ENCODE results near the gene CNP. TPM values are rescaled to one million over a fixed set of nuclear protein-coding genes. Genes with fewer than 3 reads are reported as not detected.

CNP gene
- total RNA-seq (2022; extraction: Qiagen RNA extraction; ENCODE audit: low read depth): 55.5 to 71.2 TPM (median 67.9 TPM) in 5 replicates

GRCh38 chr17:41966463-41967140 lies at the start of gene CNP:
TSS of gene CNP (plus strand) at chr17:41966795. CDS start at chr17:41966885, 90 bp downstream.

DNA sequence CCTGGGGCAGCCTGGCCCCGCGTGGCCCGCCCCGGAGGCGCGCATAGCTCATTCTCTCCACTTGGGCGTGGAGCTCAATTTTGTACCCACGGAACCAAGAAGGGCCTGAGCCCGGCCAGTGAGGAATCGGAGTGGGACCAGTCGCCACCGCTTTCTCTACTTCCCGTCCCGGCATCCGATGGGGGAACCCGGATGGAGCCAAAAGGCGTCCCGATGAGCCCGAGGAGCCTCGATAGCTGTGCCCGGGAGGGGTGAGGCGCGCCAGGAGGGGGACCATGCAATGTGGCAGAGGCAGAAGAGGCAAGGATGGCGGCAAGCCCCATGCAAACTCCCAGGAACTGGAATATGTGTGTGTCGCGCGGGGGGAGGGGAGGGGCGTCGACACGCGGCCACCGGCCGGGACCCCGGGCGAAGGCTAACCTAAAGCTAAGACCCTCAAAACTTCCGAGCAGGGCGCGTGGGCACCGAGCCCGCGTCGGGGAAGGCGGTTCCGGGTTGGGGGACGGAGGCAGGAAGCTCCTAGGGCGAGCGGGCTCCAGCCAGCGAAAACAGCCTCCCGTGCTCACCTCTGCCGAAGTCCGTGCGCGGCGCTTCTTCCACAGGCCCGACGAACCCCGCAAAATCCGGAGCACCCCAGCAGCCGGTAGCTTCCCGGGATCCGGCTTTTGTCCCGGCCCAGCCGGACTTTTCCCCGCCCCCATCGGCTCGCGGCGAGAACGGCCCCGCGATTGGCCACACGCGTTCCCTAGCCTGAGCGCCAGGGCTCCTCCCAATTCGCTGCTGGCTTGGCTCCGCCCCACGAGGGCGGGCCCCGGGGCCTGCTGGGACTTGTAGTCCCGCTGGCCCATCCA lies 48.1 kb upstream of the CNP start, which contains the start of gene ACLY:
TSS of gene ACLY (minus strand) at position 638 of the 851 bp plus-strand sequence. CDS start 5,078 bp downstream, outside the sequence.

DNA sequence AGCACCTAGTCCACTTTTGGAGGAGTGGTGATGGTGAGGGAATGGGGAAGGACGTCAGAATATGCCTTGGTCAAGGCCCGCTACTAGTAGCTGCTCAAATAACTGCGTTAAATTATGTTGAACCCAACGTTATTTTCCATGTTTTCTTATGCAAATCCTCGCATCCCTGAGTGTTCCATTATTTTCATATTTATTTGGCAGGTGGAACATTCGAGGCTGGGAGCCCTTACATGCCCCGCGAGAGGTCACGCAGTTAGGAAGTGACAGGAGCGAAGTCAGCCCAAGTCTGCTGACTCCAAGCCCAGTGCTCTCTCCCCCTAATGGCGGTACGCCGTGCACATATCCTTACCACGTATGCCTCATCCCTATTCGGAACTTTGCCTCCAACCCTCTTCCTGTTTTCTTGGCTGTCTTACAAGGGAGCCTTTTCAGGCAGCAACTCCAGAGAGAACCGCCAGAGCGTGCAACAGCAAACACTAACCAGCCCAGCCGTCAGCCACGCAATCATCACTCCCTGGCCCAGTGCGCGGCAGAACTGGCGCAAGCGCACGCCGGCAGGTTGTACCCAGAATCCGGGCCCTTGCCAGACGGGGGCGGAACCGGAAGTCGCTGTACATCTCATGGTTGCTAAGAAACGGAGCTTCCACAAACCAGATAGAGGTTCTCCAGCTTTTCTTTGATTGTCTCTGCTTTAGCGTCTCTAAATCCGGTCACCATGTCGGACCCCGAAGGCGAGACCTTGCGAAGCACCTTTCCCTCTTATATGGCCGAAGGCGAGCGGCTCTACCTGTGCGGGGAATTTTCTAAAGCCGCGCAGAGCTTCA lies 36.4 kb upstream of the CNP start, which contains the start of gene ODAD4:
TSS of gene ODAD4 (plus strand) at position 609 of the 824 bp plus-strand sequence. CDS start at position 716, 107 bp downstream.

DNA sequence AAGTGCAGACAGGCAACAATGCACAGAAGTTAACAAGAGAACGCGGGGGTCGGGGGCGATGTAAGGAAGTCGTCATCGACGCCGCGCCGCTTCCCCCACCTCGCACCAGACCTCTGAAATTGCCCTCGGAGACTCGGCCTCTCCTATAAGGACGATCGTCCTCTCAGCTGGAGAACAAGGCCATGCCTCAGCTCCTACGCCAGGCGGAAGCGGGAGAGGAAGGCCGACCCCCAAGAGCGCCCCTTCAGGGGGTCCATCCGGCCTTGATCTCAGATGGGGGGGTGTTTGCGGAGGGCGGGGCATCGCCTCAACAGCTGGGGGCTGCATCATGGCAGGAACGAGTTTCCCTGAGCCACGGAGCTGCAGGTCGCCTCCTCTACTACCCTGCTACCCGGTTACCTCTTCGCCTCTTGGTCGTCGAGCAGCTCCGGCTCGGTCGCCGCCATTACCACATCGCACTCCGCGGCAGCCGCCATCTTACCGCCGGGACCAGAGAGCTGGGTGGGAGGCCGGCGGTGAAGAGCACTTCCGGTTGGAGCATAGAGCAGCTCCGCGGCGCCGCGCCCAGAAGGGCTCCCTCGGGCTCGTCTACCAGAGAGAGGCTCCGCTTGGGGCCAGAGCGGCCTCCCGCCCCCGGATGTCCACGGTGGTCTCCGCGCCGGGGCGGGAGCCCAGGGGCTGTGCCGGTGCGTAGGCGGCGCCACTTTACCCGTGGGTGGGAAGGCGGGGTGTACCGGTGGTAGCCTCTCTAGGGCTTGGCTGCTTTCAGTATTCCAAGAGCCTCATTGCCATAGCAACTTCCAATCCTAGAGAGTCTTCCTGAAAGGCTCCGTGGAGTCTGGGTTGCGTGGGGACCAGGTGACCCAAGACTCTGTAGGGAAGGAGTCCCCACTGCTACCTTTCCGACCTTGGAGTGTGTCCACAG lies 50.6 kb downstream of the CNP start, which contains the start of gene DNAJC7:
TSS of gene DNAJC7 (minus strand) at position 499 of the 925 bp plus-strand sequence. CDS start at position 476, 23 bp downstream.

DNA sequence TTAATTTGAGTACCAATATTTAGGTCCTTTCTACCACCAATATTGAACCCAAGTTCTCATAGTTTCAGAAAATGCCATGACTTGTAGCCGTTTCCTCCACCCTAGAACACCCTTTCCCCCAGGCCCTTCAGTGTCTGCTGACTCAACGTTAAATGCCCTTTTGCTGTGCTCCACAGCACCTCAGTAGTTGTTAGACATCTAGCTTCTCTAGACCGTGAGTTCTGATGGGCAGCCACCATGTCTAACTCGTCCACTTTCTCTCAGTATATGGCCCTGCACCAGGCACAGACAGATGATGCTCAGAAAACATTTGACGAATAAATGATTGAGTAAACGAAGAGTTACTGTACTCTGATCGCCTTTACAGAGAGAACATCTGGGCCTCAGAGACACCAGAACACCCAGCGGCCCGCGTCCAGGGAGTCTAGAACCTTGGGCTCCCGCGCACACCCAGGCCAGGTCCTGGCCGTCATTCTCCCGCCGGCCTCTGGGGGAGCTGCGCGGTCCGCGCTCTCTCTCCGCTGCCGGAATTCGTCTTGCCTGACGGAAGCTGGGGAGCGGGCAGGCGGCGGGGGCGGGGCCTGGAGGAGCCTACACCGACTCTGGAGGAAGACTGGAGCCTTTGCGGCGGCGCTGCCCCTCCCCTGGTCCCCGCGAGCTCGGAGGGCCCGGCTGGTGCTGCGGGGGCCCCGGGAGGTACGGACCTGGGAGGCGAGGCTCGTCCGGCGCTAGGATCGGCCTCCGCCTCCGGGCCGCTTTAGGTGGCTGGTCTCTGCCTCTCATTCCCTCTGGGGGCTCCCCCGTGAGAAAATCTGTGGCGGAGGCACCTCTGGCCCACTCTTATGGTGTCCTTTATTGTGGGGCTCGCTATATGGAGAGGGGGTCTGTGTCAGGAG lies 53.2 kb downstream of the CNP start, which contains the start of gene NKIRAS2:
TSS of gene NKIRAS2 (plus strand) at position 582 of the 896 bp plus-strand sequence. CDS start 1,488 bp downstream, outside the sequence.

Other genes with a start within 250 kb of the CNP start
- gene HAP1, start 232.2 kb upstream of the CNP start, total RNA-seq (2022; extraction: Qiagen RNA extraction; ENCODE audit: low read depth): 1.1 to 2.3 TPM (median 1.5 TPM) in 5 replicates
- gene JUP, start 180.1 kb upstream of the CNP start, total RNA-seq (2022; extraction: Qiagen RNA extraction; ENCODE audit: low read depth): 91.7 to 132 TPM (median 123 TPM) in 5 replicates
- gene P3H4, start 154.8 kb upstream of the CNP start, total RNA-seq (2022; extraction: Qiagen RNA extraction; ENCODE audit: low read depth): 25.8 to 38.7 TPM (median 35.0 TPM) in 5 replicates
- gene FKBP10, start 153.8 kb upstream of the CNP start, total RNA-seq (2022; extraction: Qiagen RNA extraction; ENCODE audit: low read depth): 86.7 to 109 TPM (median 106 TPM) in 5 replicates
- gene NT5C3B, start 130.6 kb upstream of the CNP start, total RNA-seq (2022; extraction: Qiagen RNA extraction; ENCODE audit: low read depth): 103 to 113 TPM (median 108 TPM) in 5 replicates
- not detected in 5 replicates for gene KLHL10, start 129.0 kb upstream of the CNP start, total RNA-seq (2022; extraction: Qiagen RNA extraction; ENCODE audit: low read depth)
- 1.7 to 3.8 TPM (median 2.9 TPM) in 5 replicates for gene KLHL11, start 101.4 kb upstream of the CNP start, total RNA-seq (2022; extraction: Qiagen RNA extraction; ENCODE audit: low read depth)
- gene ACLY, start 47.8 kb upstream of the CNP start, total RNA-seq (2022; extraction: Qiagen RNA extraction; ENCODE audit: low read depth): 247 to 312 TPM (median 289 TPM) in 5 replicates
- gene ODAD4, start 36.2 kb upstream of the CNP start, total RNA-seq (2022; extraction: Qiagen RNA extraction; ENCODE audit: low read depth): 0.98 to 1.6 TPM (median 1.3 TPM) in 5 replicates
- gene DNAJC7, start 50.6 kb downstream of the CNP start, total RNA-seq (2022; extraction: Qiagen RNA extraction; ENCODE audit: low read depth): 111 to 123 TPM (median 118 TPM) in 5 replicates
- gene NKIRAS2, start 53.3 kb downstream of the CNP start, total RNA-seq (2022; extraction: Qiagen RNA extraction; ENCODE audit: low read depth): 42.0 to 45.8 TPM (median 44.8 TPM) in 5 replicates
- gene C17orf113, start 83.8 kb downstream of the CNP start, total RNA-seq (2022; extraction: Qiagen RNA extraction; ENCODE audit: low read depth): 0.48 to 0.94 TPM (median 0.69 TPM) in 5 replicates
- 0.14 to 0.32 TPM (median 0.27 TPM) in 4 of 5 replicates, not detected in the other for gene ZNF385C, start 131.7 kb downstream of the CNP start, total RNA-seq (2022; extraction: Qiagen RNA extraction; ENCODE audit: low read depth)
- gene DHX58, start 145.9 kb downstream of the CNP start, total RNA-seq (2022; extraction: Qiagen RNA extraction; ENCODE audit: low read depth): 0.18 to 0.69 TPM (median 0.51 TPM) in 5 replicates
- 36.5 to 47.8 TPM (median 45.1 TPM) in 5 replicates for gene KAT2A, start 154.6 kb downstream of the CNP start, total RNA-seq (2022; extraction: Qiagen RNA extraction; ENCODE audit: low read depth)
- 0.08 TPM in 1 of 5 replicates, not detected in the others for gene HSPB9, start 156.0 kb downstream of the CNP start, total RNA-seq (2022; extraction: Qiagen RNA extraction; ENCODE audit: low read depth)
- 222 to 266 TPM (median 257 TPM) in 5 replicates for gene RAB5C, start 188.2 kb downstream of the CNP start, total RNA-seq (2022; extraction: Qiagen RNA extraction; ENCODE audit: low read depth)
- gene KCNH4, start 214.3 kb downstream of the CNP start, total RNA-seq (2022; extraction: Qiagen RNA extraction; ENCODE audit: low read depth): 0.25 to 0.39 TPM (median 0.29 TPM) in 5 replicates
- gene HCRT, start 218.7 kb downstream of the CNP start, total RNA-seq (2022; extraction: Qiagen RNA extraction; ENCODE audit: low read depth): not detected in 5 replicates
- 18.2 to 22.2 TPM (median 18.6 TPM) in 5 replicates for gene GHDC, start 227.7 kb downstream of the CNP start, total RNA-seq (2022; extraction: Qiagen RNA extraction; ENCODE audit: low read depth)